OCI-LY7 (cell line): ENCODE results near the gene KRTCAP2. TPM values are rescaled to one million over a fixed set of nuclear protein-coding genes. Genes with fewer than 3 reads are reported as not detected.

Experiments
- BruUV-seq: library from RNA; stranded (reverse); fragments of 400-500 nt; replicated peaks from 2 replicates; lab custom pipeline; 2021; lab: Mats Ljungman, UMichigan
- CTCF ChIA-PET: fragments of 300-600 bp; sonication (Branson Sonifier 250); formaldehyde crosslinking; loops from one replicate; lab custom pipeline; 2022; ENCODE audit warnings: antibody characterized with exemption; ENCODE audit not compliant: unreplicated experiment; lab: Charles Lee
- POLR2A ChIA-PET: fragments of 300-600 bp; sonication (Branson Sonifier 250); formaldehyde crosslinking; loops from one replicate; lab custom pipeline; 2022; ENCODE audit warnings: antibody characterized with exemption; lab: Charles Lee
- DNase-seq: peaks from one replicate; pipeline ENCODE4 v3.0.0-alpha.2; 2015; ENCODE audit warnings: low spot score
- H2AFZ ChIP-seq: fragments of 200-600 bp; sonication (generic), shearing (Covaris generic); 2 replicates; pipeline ENCODE4 v1.6.1; 2014; ENCODE audit warnings: mild to moderate bottlenecking, antibody characterized with exemption, low read length, moderate library complexity
- H3K27ac ChIP-seq: fragments of 200-600 bp; sonication (generic); 2 replicates; pipeline ENCODE4 v1.5.1; 2014; ENCODE audit warnings: mixed run types, low read depth, mild to moderate bottlenecking, moderate library complexity, low read length, inconsistent platforms; ENCODE audit not compliant: poor library complexity, severe bottlenecking
- H3K36me3 ChIP-seq: fragments of 200-600 bp; sonication (generic); 2 replicates; pipeline ENCODE4 v1.6.1; 2014; ENCODE audit warnings: mild to moderate bottlenecking, antibody characterized with exemption, low read length, moderate library complexity, mixed read lengths; ENCODE audit not compliant: insufficient read depth
- H3K4me1 ChIP-seq: fragments of 200-600 bp; sonication (generic); 2 replicates; pipeline ENCODE4 v1.5.1; 2014; ENCODE audit warnings: mild to moderate bottlenecking, low read length; ENCODE audit not compliant: insufficient read depth, poor library complexity, severe bottlenecking
- H3K4me2 ChIP-seq: fragments of 200-600 bp; sonication (generic); 2 replicates; pipeline ENCODE4 v1.6.1; 2014; ENCODE audit warnings: mild to moderate bottlenecking, low read length
- H3K4me3 ChIP-seq: fragments of 200-600 bp; sonication (generic); 2 replicates; pipeline ENCODE4 v1.5.1; 2014; ENCODE audit warnings: mild to moderate bottlenecking, low read depth, low read length; ENCODE audit not compliant: poor library complexity, severe bottlenecking
- H3K79me2 ChIP-seq: fragments of 200-600 bp; sonication (generic); 2 replicates; pipeline ENCODE4 v1.6.1; 2016; ENCODE audit warnings: low read depth, mild to moderate bottlenecking, low read length, moderate library complexity, mixed read lengths; ENCODE audit not compliant: insufficient read depth
- H3K9me2 ChIP-seq: fragments of 200-600 bp; sonication (generic); 2 replicates; pipeline ENCODE4 v1.6.1; 2016; ENCODE audit warnings: mild to moderate bottlenecking, low read length, mixed read lengths; ENCODE audit not compliant: insufficient read depth
- H3K9me3 ChIP-seq: fragments of 200-600 bp; sonication (generic); 2 replicates; pipeline ENCODE4 v1.6.1; 2014; ENCODE audit warnings: mild to moderate bottlenecking, mixed run types, low read length, mixed read lengths
- H4K20me1 ChIP-seq: fragments of 200-600 bp; sonication (generic); 2 replicates; pipeline ENCODE4 v1.6.1; 2014; ENCODE audit warnings: mild to moderate bottlenecking, antibody characterized with exemption, low read length, moderate library complexity, mixed read lengths; ENCODE audit not compliant: insufficient read depth
- CTCF ChIP-seq: fragments of 200-600 bp; sonication (generic); conservative IDR thresholded peaks from 2 replicates; pipeline ENCODE4 v1.5.1; 2014; ENCODE audit warnings: mild to moderate bottlenecking, antibody characterized with exemption, low read length, moderate library complexity, mixed read lengths
- EZH2phosphoT487 ChIP-seq: fragments of 200-600 bp; sonication (generic); IDR thresholded peaks from 2 replicates; pipeline ENCODE4 v1.6.1; 2018; ENCODE audit warnings: low read depth, borderline replicate concordance, mild to moderate bottlenecking, mixed run types, antibody characterized with exemption, low read length, moderate library complexity, mixed read lengths
- intact Hi-C: fragments of 100-400 bp; cut with micrococcal nuclease; formaldehyde crosslinking; loops from one replicate; pipeline ENCODE4 v1.10.0; 2022; ENCODE audit not compliant: unreplicated experiment
- total RNA-seq, 2 experiments: library from RNA; depleted of rRNA in 1 of 2; stranded (reverse); fragments of >200 nt in 1 of 2; shearing (Covaris generic) in 1 of 2; gene quantifications; 2 replicates each; pipeline ENCODE4 v1.2.3, GENCODE V29; 2014 to 2022

The KRTCAP2 gene
- total RNA-seq, 2 experiments from 2014 or later = 128 to 141 TPM

- no peak overlapping the region for H3K4me3 ChIP-seq
- H3K79me2 ChIP-seq = no peaks in the 10 kb centered on the region
- intact Hi-C loops = no loop called here
- H2AFZ ChIP-seq = no peak overlapping the region
- no peaks in the 10 kb centered on the region for H4K20me1 ChIP-seq
- no peak overlapping the region for H3K4me2 ChIP-seq
- no TSS peak for BruUV-seq
- no peak overlapping the region for H3K27ac ChIP-seq
- no peaks in the 10 kb centered on the region for H3K9me3 ChIP-seq
- ChIA-PET CTCF (no interaction called here), POLR2A (no interaction called here)
- no peak for TF ChIP-seq CTCF
- no peak for TF ChIP-seq EZH2phosphoT487
- no peak for DNase-seq
- peaks cover 20% of the 10 kb centered on the region for H3K4me1 ChIP-seq
- no peaks in the 10 kb centered on the region for H3K36me3 ChIP-seq
- H3K9me2 ChIP-seq = no peaks in the 10 kb centered on the region
Measured at GRCh38 chr1:155183775-155184221, 10.7 kb upstream of the KRTCAP2 start.

- Histone ChIP-seq H3K9me3 (no peaks in the 10 kb centered on the region), H3K27ac (no peak overlapping the region), H3K4me3 (no peak overlapping the region), H2AFZ (no peak overlapping the region), H4K20me1 (no peaks in the 10 kb centered on the region), H3K79me2 (no peaks in the 10 kb centered on the region), H3K4me2 (no peak overlapping the region), H3K4me1 (peaks cover 20% of the 10 kb centered on the region), H3K36me3 (no peaks in the 10 kb centered on the region), H3K9me2 (no peaks in the 10 kb centered on the region)
- no peak for TF ChIP-seq CTCF
- TF ChIP-seq EZH2phosphoT487 = no peak
- ChIA-PET POLR2A (no interaction called here), CTCF (interaction anchor here (0.6 kb wide), 1 partner anchor 396 kb away, joined by 3 read pairs; no protein-coding TSS in a partner anchor)
- no peak for DNase-seq
- intact Hi-C loops = no loop called here
- no TSS peak for BruUV-seq
Measured at GRCh38 chr1:155182052-155182550, 9.0 kb upstream of the KRTCAP2 start.

- TF ChIP-seq EZH2phosphoT487 (no peak), CTCF (no peak)
- intact Hi-C loops = no loop called here
- Histone ChIP-seq H4K20me1 (no peaks in the 10 kb centered on the region), H3K4me2 (no peak overlapping the region), H3K4me1 (peaks cover 24% of the 10 kb centered on the region), H3K9me2 (no peaks in the 10 kb centered on the region), H2AFZ (no peak overlapping the region), H3K36me3 (no peaks in the 10 kb centered on the region), H3K4me3 (no peak overlapping the region), H3K9me3 (no peaks in the 10 kb centered on the region), H3K27ac (no peak overlapping the region), H3K79me2 (no peaks in the 10 kb centered on the region)
- CTCF ChIA-PET = no interaction called here
- POLR2A ChIA-PET = interaction anchor here (0.6 kb wide), 1 partner anchor 44 kb away, joined by 4 read pairs; no protein-coding TSS in a partner anchor
- DNase-seq = no peak
- BruUV-seq = no TSS peak
Measured at GRCh38 chr1:155181371-155182051, 8.4 kb upstream of the KRTCAP2 start.
